AG09309 (cell line): ENCODE measurements around the gene PDSS2.
"Not testable (repeated sequence)": the region's sequence is repeated elsewhere in the genome, so short reads cannot be mapped to it uniquely, and the experiment has no call there.

Experiments
- DNase-seq: peaks from one replicate; pipeline ENCODE4 v3.0.0-alpha.2; 2010; ENCODE audit warnings: low read depth
- H3K4me3 ChIP-seq: 2 replicates; pipeline ENCODE4 v1.5.1; 2011; ENCODE audit warnings: mild to moderate bottlenecking, low read depth, low read length, moderate library complexity; ENCODE audit not compliant: control insufficient read depth
- CTCF ChIP-seq: IDR thresholded peaks from 2 replicates; pipeline ENCODE4 v1.5.1; 2011; ENCODE audit warnings: mild to moderate bottlenecking, low read depth, low read length, inconsistent platforms; ENCODE audit not compliant: insufficient read depth, control insufficient read depth; ENCODE audit errors: missing control alignments

The PDSS2 gene

GRCh38 chr6:107284805-107285204 is 174.6 kb downstream of the PDSS2 start:
- no peak overlapping the region for H3K4me3 ChIP-seq
- TF ChIP-seq CTCF = no peak
- DNase-seq = no peak

- no peak for DNase-seq
- H3K4me3 ChIP-seq = no peak overlapping the region
- no peak for TF ChIP-seq CTCF
These were observed 178.6 kb downstream of the PDSS2 start for GRCh38 chr6:107280791-107281190.

GRCh38 chr6:107280001-107280400 is 179.4 kb downstream of the PDSS2 start:
- not testable (repeated sequence) for H3K4me3 ChIP-seq, DNase-seq

- DNase-seq = no peak
- no peak overlapping the region for H3K4me3 ChIP-seq
- no peak for TF ChIP-seq CTCF
These were observed 184.0 kb downstream of the PDSS2 start for GRCh38 chr6:107275330-107275865.

GRCh38 chr6:107274288-107274687 is 185.1 kb downstream of the PDSS2 start:
- no peak for DNase-seq
- TF ChIP-seq CTCF = no peak
- H3K4me3 ChIP-seq = no peak overlapping the region

- no peak for DNase-seq
- TF ChIP-seq CTCF = no peak
These were observed 187.1 kb downstream of the PDSS2 start for GRCh38 chr6:107272246-107272645.

GRCh38 chr6:107271208-107271790 is 188.1 kb downstream of the PDSS2 start:
- no peak overlapping the region for H3K4me3 ChIP-seq
- TF ChIP-seq CTCF = no peak

More at GRCh38 chr6:107272246-107272645, 187.1 kb downstream of the PDSS2 start:
- no peak overlapping the region for H3K4me3 ChIP-seq

More at GRCh38 chr6:107271208-107271790, 188.1 kb downstream of the PDSS2 start:
- no peak for DNase-seq
